NCI-H2171 treated with DMSO at 0.1 percent for 48 hours (cell line): Measurements from ENCODE around the gene VANGL2.

Experiments
- DNase-seq: peaks from one replicate; lab custom pipeline; 2025; lab: John Stamatoyannopoulos, UW

The VANGL2 gene

DNA sequence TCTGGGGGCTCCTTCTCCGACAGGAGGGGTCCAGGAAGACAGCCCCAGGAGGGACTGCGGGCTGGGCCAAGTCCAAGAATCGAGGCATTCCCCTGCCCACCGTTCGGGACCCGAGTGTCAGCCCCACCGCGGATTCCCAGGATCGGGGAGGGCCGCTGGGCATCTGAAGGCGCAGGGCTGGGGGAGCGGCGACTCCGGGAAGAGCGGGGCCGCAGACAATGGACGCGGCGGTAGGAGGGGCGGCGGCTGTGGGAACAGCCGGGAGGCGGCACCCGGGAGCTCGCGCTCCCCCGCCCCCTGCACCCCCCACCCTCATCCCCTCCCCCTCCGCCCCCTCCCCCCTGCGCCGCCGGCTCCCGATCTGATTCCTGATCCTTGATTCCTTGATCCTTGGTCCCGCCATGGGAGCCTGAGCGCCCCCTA, at the start of gene VANGL2:
TSS of gene VANGL2 (plus strand) at position 342 of the 423 bp plus-strand sequence. CDS start 15,274 bp downstream, outside the sequence.
- peak; percentile 72 for DNase-seq

DNA sequence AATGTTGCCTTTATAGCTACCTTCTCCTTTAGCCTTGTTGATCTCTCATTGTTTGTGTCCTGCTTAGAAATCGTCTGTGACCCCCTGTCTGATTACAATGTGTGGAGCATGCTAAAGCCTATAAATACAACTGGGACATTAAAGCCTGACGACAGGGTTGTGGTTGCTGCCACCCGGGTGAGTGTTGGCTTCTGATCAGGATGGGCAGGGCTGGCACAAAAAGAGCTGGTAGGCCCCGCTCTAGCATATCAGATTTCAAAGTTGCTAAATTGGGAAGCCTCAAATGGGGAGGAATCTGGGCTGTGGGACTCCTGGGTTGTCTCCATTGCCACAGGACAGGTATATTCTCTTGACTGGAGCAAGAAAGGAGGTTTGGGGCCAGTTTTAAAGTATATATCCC, 48.7 kb upstream of the VANGL2 start:
- DNase-seq, result no peak

DNA sequence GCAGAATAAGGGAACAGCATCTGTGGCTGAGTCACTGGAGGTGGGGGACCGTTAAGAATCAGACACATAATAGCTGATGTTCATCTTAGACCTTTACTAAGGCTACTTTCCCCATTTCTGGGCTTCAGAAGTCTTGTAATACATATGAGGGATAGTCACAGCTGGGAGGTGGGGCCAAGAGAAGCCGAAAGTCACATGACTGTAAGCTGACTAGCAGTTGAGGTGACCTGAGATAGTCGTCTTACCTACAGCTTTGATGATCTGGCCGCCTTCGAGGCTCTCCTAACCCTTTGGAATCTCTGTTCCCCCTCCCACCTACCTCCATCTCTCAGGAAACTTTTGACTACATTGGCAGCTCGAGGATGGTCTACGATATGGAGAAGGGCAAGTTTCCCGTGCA, 47.8 kb upstream of the VANGL2 start:
- DNase-seq, result no peak

DNA sequence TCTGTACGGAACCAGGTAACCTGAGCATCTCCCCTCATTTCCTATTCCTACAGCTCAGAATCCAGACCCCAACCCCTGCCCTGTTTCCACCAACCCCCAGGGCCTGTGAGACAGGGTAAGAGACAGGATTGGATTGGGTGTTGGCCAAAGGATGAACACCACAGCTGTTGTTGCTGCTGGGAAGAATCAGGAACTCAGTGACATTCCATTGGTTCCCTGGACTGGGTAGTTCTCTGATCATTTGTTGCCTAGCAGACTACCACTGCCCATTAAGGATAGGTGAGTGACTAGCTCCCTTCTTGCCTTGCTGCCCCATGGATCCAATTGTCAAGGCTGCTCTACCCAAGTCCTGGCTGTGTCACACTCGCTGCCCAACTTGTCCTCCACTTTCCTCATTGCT, 47.1 kb upstream of the VANGL2 start:
- DNase-seq, result no peak

DNA sequence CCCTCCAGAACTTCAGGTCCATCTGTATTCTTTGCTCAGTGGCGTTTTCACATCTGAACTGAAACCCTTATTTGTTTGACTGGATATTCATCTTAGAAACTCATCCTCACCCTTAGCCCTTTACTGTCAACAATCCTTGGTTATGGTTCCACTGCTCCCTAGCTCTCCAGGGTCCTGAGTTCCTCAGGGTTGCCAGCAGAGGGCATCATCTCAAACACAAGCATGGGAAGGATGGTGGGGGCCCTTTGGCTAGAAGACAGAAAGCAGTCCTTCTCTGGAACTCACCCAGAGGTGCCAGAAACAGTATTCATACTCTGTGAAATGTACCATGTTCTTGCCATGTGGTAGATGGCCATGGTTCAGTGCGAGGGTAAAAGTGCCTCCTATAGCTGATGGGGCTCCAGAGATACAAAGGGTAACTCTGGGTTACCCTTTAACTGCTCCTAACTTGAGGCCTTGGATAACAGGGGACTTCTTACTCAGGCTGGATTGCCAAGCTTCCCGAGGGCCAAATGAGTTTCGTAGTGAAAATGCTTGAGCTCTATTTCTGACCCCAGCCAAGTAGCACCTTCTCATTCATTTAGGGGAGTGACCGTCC, 45.9 kb upstream of the VANGL2 start:
- peak; percentile 29 for DNase-seq

DNA sequence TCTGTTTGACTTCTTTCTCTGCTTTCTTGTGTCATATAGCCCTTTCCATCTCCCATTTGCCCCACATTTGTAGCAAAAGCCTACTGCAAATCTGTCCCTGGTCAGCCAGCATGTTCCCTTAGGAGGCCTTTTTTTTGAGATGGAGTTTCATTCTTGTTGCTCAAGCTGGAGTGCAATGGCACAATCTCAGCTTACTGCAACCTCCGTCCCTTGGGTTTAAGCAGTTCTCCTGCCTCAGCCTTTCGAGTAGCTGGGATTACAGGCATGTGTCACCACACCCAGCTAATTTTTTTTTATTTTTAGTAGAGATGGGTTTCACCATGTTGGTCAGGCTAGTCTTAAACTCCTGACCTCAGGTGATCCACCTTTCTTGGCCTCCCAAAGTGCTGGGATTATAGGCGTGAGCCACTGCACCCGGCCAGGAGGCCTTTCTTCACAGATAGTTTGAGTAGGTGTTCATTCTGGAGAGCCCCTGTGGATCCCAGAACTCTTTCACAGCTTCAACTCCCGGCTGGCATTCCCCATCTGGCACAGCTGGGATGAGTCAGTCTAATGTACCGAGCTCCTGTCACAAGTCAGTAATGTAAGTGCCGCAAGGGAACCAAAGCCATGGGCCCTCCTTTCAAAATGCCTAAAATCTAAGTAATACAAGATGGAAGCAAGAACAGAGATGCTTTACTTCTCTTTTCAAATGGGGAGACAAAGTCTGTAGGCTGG, 42.9 kb upstream of the VANGL2 start:
- DNase-seq, result no peak

DNA sequence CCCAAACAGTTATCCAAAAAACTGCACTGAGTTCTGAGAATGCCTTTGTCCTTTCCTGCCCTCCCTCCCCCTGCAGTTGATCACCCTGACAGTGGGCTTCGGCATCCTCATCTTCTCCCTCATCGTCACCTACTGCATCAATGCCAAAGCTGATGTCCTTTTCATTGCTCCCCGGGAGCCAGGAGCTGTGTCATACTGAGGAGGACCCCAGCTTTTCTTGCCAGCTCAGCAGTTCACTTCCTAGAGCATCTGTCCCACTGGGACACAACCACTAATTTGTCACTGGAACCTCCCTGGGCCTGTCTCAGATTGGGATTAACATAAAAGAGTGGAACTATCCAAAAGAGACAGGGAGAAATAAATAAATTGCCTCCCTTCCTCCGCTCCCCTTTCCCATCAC, 42.3 kb upstream of the VANGL2 start:
- DNase-seq, result no peak

DNA sequence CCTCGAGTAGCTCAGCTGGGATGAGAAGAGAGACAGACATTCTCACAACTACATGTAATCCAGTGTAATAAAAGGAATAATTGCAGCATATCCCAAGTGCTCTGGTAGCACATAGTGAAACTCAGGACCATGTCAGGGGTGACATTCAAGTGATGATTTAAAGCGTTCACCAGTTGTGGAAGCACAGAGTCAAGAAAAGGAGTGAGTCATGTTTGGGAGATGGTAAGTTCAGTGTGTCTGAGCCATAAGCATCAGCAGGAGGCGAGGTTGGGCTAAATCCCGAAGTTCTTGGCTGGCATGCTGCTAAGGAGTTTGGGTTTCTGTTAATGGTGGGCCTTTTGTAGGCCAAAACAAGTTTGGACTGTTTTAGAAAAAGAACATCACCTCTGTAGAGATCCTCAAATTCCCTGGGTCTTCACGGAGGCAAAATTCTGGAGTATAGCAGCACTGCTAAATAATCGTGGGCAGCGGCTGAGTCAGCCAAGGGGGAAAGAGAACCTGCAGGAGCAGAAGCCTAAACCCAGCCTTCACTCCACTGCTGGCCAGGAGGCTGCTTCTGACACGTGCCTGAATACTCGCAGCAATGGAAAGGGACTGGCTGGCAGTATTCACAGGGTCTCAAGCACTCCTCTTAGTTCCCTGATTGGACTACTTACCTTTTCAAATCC, 40.7 kb upstream of the VANGL2 start:
- no peak for DNase-seq

DNA sequence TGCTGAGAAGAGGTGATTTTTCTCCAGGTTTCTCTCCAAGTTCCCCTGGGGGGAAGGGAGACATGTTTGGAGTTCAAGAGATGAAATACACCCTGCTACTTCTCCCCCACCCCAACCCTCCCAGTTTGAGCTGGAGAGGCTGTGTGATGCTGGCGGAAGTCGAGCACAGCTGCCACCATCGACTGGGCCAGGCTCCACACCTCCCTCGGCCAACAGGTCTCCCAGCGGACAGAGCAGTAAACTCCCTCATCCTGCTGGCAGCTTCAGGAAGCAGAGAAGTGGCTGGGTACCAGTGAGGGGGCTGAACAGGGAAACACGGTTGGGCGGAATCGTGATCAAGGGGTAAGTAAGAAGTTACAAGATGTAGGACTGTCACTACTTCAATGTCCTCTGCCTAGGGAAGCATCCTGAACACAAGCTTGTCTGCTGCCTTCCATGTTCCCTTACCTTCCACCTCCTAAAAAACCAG, 40.1 kb upstream of the VANGL2 start:
- no peak for DNase-seq

DNA sequence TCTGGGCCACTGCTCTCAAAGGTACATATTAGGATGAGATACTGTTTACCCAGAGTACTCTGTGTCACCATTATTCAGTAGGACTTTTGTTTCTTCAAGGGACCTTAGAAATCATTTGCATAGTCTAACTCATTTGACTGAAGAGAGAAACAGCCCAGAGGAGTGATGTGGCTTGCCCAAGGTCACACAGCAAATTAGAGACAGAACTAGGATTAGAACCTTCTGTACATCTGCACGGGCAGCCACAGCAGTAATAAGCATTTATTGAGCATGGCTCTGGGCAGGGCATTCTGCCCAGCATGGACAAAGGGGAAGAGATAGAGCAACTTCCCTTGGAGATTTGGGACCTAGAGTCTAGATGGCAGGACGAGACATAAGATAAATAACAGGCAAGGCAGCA, 39.2 kb upstream of the VANGL2 start:
- no peak for DNase-seq

DNA sequence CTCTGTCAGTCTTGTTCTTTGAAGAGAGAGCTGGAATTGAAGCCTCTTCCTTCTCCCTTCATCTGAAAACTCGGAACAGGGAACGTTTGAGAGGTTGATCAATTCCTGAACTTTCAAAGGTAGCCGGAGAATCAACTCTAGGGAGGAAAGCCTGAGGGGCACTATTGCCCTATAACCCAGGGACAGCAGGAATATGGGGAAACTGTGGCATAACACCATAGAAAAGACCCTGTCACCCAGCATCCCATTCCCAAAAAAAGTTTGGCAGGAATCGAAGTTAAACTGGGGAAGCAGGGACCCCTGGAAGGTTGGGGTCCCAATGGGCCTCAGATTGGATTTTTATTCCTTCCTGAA, 38.6 kb upstream of the VANGL2 start:
- DNase-seq, result no peak

DNA sequence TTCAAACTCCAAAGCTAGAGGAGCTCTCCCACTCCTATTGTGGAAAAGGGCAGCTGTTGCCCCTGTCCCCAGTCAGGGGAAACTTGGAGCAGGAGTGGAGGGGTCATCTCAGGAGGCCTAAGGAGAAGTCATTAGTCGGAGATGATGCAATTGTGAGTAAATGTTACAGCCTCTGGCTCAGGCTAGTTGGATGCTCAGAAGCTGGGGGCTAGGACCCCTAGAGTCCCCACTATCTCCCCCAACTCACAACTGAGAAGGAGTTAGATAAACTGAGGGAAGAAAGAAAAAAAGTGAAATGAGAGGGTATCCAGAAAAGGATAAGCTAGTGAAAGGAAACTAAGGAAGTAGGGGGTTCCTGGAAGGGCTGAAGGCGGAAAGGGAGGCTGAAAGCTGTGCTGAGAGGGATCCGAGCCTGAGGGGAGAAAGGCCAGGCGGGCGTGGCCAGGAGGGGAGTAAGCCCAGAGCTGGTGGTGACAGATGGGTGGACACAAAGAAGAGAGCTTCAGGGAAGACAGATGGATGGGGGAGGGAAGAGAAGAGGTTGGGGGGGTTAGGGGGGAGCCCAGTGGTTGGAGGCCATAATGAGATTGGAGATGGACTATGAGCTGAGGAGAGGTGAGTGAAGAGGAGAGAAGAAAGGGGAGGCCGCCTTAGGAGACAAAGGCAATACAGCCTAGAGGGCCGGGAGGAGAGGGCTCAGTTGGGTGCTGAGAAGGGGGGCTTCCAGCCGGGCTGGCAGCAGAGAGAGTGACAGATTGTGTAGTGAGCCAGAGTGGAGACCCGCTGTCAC, 38.0 kb upstream of the VANGL2 start:
- DNase-seq, result peak; percentile 97

DNA sequence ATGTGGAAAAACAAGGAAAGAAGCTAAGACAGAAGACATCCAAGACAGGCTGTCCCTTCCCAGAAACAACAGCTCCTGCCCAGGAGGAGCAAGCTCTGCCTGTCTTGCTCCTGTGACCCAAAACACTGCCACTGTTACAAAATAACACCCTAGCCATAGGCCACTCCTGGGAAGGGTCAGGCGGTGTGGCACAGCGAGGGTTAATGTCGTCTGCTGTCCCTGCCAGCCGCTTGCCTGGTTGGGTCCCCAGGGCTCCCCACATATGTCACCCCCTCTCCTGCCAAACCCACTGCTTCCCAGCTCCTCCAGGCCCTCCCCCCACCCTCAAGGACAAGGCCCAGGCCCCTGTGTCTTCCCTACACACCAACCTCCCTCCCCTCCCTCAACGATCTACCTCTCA, 37.4 kb upstream of the VANGL2 start:
- peak; percentile 91 for DNase-seq

DNA sequence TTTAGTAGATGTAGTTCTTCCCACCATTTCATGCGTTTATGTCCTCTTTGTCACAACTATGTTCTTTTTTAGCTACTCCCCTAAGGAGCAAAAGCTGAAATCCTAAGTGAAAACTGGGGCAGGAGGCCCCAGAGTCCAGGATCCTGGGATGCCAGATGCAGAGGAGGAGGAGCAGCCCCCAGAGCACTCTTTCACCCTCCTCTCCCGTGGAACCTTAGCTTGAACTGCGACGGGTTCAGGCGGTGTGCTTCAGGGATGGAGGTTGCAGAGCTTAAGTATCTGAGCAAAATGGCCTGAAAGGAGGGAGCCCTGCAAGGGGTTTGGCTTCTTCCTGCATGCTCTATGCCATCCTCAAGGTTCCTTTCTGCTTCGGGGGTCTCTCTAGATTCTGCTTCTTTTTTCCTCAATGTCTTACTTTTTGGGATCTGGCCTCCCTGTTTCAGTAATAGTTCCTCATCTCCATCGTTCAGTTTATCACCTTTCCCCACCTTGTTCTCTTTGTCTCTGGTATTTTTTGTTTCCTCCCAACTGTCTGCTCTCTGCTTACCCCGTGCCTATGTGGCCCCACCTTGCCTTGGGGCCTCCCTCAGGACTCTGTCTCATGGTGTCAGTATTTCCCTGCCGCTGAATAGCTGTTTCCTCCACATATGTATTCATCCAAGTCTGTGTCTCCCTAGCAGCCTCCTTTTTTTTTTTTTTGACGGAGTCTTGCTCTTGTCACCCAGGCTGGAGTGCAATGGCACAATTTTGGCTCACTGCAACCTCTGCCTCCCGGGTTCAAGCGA, 36.2 kb upstream of the VANGL2 start:
- DNase-seq, result peak; percentile 65

DNA sequence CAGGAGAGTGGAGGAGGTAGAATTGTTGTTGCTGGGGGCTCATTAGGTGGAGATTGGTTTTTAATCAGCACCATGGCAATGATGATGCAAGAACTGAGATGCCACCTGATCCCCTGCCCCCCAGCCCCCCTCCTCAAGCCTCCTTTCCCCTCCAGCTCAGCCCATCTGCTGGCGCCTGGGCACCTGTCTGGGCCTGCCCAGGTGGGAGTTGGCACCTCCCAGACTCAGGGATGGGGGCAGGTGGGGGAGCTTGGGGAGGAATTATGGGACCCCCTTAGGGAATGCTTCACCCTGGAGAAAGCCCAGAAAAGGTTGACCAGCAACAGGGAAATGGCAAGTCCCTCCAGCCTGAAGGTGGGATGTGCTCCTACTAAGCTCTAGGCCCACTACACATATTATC, 35.0 kb upstream of the VANGL2 start:
- DNase-seq, result peak; percentile 92

DNA sequence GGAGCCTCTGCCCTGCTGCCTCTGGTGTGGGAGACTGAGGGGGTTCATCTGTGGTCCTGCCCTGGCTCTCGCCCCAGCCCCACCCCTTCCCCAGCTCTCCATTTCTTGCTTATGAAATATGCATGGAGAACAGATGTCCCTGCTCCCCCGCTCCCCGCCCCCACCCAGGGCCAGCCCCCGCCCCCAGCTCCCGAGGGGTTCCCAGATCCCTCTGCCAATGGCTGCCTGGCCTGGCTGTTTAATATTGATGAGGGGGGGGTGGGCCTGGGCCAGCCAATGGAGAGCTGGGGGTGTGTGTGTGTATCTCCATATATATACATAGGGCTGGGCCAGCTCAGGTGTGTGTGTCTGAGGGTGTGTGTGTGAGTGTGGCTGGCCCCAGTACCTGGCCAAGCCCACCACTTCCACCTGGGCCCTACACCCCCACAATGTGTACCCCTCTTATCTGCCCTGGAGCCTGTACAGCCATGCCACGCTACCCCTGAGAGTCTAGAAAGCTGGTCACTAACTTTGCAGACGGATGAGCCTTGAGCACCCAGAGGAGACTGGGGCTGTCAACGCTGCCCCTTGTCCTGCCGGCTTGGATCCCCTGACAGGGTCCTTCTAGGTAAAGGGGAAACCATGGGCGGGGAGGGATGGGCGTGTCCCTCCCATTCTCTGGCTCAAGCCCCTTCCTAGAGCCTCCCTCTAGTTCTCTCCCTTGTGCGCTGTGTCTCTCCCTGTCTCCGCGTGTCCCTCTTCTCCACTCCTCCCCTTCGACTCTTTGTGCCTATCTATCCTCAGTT, 33.4 kb upstream of the VANGL2 start, which contains the start of gene NHLH1:
TSS of gene NHLH1 (plus strand) at position 341 of the 785 bp plus-strand sequence. CDS start 3,661 bp downstream, outside the sequence.
- peak; percentile 93 for DNase-seq

DNA sequence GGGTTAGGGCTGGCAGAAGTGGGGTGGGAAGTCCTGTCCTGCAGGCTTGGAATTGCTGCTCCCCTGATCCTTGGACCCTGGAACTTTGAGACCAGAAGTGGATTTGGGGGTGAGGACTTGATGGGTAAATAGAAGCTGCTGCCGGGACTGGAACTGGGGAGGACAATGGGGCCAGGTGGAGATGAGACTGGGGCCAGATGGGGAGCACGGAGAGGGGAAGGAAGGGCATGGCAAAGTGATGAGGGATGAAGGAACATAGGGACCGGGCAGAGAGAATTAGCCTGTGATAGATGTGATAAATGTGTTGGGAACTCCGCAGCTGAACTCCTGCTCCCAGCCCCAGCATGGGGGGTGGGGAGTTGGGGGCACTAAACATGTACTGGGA, 32.9 kb upstream of the VANGL2 start:
- no peak for DNase-seq

DNA sequence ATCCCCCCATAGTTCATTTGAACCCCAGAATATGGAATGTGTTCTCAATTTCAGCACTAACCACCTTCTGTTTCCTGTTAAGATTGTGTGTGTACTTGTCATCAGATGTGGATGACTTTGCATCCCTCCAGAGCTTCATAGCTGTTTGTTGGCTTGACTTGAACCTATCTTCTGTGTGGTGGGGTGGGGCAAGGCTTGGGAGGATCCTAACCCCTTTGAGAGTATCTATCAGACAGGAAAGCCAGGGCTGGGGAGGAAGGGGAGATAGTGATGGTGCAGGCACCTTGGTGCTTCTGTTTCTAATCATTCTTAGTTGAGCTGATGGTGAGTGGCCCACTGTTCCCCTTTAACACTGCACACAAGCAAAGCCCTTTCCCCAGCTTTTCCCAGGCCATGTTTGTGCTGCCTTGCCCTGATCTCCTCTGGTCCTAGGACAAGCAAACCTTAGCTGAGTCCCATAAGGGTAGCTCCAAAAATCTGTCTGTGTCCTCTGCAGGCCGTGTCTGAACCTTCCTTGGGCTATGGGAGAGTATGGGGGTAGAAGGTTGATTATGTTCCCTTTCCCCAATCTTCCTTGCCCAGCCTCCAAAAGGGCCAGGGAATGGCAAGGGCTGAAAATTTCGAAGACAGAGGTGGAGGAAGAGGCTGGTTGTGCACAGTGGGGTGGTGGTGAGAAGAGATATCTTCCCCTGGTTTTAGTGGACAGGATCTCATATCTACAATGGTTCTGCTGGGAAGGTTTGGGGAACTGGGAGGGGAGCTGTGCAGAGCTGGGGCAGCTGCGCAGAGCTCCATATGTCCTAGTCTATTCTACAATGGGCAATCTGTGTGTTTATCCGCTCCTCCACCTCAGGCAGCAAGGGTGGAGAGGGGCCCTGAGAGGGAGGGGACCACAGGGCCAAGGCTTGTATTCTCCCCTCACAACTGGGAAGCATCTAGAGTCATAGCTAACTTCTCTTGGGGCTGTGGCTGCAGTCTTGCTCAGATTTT, 32.1 kb upstream of the VANGL2 start:
- peak; percentile 19 for DNase-seq

DNA sequence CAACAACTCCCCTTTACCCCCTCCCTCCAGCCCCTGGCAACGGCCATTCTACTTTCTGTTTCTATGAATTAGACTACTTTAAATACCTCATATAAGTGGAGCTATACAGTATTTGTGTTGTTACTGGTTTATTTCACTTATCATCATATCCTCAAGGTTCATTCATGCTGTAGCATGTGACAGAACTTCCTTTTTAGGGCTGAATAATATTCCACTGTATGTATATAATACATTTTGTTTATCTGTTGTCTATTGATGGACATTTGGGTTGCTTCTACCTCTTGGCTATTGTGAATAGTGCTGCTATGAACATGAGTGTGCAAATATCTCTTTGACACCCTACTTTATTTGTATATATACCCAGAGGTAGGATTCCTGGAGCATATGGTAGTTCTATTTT, 31.3 kb upstream of the VANGL2 start:
- no peak for DNase-seq
